HK-2 (cell line): ENCODE measurements around the gene CLRN1.

Experiments
- DNase-seq: peaks from one replicate; pipeline ENCODE4 v3.0.0-alpha.2; 2018; ENCODE audit not compliant: unreplicated experiment

CLRN1 gene

DNA sequence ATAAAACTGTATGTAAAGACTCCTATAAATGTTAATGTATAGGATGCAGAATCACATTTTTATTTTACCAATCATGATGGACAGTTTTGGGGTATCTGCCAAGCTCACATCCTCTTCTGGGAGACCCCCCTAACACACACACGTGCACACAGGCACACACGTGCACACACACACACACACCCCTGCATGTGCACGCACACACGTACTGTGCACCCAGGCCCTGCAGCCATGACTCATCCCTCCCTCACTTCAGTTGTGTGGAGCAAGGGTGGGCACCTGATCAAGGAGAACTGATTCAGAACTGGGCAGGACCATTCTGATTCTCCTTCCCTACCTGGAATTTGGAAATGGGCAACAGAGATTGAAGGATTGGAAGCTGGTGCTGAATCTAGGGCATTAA is 51.3 kb downstream of the CLRN1 start:
- no peak for DNase-seq

DNA sequence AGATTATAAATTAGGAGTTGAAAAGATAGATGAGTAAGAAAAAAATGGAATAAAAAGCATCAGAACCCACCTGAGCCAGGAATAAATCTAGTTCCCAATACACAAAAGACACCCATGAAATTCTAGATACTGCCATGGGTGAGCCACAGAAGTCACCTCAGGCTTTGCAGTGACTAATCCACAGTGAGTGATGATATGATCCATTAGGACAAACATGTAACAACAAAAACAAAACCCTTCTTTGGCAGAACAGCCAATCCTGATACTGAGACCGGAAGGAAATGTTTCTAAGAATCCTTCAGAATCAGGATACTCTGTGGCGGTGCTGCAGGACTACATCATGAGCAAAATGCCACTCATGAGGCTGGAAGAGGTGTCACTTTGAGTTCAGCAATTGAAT is 52.3 kb downstream of the CLRN1 start:
- no peak for DNase-seq

DNA sequence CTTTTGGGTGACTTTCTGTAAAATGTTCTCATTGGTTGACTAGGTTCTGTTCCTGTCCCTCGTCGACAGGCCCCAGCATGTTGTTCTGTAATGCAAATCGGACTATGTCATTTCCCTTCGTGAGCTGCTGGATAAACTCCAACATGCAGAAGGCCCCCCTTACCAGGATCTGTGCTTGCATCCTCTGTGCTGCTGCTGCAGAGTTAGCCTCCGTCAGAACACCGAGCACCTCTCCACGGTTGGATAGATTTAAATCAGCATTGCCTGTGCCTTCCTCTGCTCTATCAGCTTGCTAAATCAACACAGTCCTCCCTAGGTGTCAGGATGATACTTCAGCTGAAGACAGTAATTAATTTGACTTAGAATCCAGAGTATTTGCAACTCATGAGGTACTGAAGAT is 54.6 kb downstream of the CLRN1 start:
- no peak for DNase-seq

DNA sequence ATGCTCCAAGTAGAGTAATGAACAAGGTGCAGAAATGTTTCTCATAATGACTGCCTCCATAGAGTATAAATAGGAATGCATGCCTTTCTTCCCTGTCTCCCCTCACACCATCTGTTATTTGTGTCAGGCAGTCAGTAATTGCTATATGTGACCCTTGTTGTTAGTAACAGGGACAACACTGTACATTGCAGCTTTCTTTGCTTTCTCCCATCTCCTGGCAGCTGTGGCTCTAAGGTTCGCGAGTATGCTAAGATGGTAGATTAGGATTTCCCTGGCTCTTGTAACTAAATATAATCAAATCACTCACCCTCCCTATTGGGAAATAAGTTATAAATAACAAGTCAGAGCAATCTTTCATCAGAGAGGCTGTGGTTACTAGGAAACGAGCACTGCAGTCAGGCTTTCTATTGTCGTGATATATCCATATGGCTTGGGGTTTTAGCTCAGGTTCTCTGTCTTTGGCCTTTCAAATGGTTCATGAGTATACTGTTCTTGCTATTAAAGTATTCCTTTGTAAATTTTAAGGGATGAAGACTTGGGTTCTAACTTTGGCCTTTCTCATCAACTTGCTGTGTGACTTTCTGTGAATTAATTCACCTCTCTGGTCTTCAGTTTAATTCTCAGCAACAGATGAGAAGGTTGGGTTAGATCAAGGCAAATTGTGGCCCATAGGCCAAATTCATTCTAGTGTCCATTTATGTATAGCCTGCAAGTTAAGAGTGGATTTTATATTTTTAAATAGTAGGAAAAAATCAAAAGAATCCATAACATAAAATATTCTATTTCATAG is 59.2 kb downstream of the CLRN1 start:
- no peak for DNase-seq

DNA sequence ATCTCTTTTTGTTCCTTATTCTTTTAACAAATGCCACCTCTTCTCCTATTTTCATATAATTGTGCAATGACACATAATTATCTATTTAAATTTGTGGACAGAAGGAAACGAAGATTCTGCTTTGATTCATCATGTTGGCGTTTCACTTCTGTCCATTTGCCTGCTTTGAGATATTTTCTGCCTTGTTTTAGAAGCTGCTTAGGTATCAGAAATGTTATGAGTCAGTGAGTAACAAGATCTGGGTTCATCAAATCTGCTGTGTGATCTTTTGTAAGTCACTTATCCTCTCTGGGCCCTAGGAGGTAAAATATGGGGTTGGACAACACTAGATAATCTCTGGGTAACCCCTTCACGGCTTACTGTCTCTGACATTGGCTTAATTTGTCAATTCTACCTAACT is 60.0 kb downstream of the CLRN1 start:
- DNase-seq, result no peak

DNA sequence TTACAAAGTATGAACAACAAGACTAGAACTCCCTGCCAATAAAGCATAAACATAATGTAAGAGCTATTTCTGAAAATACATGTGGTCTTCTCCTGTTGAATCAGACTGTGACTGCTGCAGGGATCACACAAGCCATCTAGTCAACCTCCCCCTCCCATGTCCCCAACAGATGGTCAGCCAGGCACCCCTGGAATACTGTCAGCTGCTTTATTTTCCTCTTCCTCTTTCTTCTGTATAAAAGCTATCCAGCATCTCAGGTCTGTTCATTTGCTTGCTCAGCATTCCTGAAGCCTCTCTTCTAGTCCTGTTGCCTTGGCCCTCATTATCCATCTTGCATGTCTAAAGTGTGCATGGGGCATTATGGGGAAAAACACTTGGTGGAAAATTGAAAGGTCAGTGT is 60.8 kb downstream of the CLRN1 start:
- no peak for DNase-seq

DNA sequence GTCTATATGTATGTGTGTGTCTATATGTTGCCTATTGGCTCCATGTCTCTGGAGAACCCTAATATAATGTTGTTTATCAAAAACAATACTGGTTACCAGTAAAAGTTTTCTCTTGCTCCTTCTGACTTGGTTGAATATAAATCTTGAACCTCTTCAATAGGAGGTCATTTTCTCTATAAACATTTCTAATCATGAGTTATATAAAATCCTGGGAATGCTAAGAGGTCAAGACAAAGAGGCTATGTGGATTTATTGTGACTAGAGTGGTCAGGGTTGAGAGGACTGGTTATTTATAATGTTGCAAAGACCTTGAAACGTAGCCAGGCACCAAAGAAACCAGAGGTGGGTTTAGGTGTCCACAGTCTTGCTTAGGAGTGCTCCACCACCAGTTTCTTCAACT is 66.1 kb downstream of the CLRN1 start:
- DNase-seq, result no peak

DNA sequence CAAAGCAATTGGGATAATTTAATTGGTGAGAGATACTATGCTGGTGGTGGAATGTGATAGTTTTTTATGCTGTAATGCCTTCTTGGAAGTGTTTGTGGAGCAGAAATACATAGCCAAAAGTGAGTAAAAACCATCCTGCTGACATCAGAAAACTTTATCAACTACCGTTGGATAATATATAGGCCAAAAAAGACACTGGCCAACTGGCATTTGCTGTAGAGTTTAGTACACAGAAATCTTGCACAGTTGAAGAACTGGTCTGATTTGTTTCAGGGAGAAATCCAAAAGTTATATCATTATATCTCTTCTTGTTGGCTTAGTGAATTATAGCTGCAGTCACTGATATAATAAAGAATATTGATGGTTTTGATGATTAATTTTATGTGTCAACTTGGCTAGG is 66.8 kb downstream of the CLRN1 start:
- DNase-seq, result no peak

DNA sequence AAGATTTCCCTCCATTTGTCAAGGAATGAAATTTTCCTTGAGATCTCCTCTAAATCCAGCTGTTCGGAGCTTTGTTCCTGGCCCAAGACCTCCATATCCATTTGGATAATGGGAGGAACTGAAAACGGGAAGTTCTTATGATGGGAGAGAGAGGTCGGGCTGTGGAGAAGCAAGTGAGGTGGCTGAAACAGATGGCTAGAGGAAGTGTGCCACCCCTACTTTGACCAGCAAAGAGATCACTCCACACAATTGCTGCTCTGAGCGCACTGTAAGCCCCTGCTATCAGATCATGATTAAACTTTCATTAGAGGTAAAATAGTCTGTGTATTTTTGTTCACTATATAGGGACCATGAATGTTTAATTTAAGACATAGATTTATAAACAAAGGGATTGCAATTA is 67.2 kb downstream of the CLRN1 start, which contains the start of gene MINDY4B:
TSS of gene MINDY4B (minus strand) at position 101 of the 400 bp plus-strand sequence. CDS start at position 101, 0 bp downstream.
- DNase-seq, result no peak

DNA sequence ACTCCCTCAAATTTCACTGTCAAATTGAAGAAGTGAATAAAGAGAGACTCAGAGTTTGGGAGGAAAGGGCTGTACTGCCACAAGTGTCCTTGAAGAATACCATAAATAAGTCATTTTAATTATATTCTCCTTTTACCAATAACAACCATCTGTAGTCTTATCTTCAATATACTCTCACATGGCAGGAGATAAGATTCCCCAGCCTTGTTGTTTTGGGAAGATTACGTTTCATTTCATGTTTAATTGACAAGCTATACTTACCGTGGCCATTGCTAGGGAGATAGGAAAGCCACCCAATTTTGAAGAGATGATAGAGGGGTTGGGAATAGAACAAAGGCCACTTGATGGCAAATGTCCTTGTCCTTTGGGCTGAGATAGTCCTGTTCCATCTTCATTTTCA is 69.5 kb downstream of the CLRN1 start:
- no peak for DNase-seq

DNA sequence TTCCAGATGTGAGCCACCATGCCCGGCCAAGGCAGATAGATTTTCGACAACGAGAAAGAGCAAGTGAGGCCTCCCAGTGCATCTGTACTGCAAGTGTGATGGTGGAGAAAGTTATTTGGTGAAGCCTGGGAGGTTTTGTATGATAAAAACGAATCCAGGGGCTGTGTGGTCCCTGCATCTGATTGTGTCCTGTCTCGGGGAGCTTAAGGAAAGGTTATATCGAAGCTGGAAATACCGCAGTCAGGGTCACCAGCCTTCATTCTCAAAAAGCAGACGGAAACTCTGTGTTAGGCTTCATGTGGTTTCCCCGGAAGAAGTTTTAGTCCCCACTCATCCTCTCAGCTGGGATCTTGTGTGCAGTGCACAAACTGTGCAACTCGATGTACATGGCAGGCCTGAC is 70.7 kb downstream of the CLRN1 start:
- DNase-seq, result no peak

DNA sequence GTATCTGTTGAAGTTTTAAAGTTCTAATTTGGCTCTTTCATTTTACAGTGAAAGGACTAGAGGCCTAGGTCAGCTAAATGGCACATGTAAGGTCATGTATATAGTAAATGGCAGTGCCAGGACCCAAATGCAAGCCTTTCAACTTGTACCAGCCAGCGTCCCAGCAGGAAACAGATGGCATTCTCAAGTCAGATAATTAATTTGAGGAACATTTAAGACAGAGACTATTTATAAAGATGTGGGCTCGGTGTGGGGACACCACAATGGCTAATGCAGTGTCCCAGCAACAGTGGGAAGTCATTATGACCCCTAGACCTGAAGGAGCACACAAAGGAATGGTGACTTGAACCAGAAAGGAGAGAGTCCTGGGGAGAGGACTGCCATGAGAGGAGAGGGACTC is 73.4 kb downstream of the CLRN1 start:
- DNase-seq, result no peak

DNA sequence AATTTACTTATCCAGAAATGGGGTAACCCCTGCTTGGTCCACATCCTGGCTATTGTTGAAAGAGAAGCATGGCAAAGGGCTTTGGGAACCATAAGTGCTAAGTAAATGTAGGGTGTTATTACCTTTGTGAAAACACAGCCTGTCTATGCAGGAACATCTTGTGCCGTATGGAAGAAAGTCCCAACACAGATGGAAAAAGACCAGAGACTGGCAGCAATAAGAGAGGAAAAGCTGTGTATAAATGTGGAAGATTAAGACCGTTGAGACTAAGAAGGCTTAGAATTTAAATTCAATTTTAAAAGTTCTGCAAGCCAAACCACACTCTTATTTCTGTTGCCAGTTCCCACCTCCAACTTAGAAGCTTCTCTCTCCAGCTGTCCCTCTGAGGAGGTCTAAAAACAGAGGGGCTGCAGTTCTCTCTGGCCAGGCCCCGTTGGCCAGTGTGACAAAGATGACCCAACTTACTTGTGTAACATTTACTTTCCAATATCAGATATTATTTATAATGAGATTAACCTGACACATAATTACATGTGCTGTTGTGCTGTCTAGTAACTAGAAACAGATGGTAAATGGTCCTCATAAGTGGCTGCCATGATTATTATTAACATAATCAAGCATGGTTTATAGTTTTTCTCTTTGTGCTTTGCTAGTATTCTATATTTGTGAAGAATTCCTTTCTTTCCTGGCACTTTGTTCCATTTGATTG is 74.3 kb downstream of the CLRN1 start:
- no peak for DNase-seq

DNA sequence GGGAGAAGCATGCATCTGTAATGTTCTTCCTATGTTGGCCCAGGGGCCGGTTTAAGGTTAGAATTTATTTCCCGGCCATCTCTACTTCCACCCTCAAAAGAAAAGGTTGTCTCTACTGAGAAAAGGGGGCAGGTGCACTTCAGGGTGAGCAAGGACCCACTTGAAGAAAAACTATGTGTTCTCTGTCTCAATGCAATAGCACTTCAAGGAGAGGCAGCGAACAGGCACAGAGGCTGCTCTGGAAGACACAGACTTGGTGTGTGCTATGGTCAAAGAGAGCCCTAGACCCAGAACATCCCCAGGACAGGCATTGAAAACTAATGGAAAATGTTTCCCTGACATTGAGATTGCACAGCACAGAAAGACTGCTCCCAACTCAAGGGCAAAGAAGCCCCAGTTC is 74.9 kb downstream of the CLRN1 start:
- no peak for DNase-seq

DNA sequence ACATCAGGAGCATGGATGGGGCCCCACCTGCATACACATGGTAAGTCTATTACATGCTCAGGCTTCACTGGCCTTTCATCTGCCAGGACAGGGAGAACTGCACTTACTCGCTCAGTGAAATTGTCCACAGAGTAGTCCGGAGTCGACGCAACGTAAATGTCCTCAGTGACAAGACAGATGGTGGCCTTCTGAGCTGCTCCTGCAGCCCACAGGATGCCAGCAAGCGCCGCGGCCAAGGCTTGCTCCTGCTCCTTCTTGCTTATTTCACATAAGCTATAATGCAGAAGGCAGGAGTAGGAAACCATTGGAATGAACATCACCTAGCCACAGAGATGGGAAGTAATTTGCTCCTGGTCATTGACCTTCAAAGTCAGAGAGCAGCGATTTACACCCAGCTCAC is 81.7 kb downstream of the CLRN1 start:
- DNase-seq, result no peak

DNA sequence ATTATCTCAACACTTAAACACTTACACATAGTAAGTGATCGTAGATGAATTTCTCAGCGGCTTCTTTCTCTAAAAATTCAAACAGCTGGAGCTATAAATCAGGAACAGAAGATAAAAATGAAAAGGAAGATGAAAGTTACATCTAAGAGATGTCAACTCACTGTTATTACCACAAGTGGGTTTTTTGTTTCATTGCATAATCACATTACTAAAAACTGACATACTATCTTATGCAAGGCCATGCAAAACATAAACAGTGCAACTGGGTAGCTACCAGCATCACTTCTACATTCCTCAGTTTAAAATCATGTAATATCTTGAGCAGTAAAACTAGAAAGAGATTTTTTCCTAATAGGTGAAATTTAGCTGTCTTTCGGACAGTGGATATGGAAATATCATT is 82.2 kb downstream of the CLRN1 start:
- DNase-seq, result no peak

DNA sequence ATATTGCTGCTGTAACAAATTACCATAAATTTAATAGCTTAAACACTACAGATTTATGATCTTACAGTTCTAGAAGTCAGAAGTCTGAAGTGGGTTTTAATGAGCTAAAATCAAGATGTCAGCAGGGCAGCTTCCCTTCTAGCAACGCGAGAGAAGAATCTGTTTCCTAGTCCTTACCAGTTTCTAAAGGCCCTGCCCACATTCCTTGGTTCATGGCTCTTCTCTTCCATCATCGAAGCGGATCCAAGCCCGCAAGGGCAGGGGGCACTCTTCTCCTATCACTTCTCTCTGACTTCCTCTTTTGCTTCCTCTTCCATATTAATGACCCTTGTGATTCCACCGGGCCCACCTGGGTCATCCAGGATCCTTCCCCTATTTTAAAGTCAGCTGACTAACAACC is 83.4 kb downstream of the CLRN1 start:
- no peak for DNase-seq

DNA sequence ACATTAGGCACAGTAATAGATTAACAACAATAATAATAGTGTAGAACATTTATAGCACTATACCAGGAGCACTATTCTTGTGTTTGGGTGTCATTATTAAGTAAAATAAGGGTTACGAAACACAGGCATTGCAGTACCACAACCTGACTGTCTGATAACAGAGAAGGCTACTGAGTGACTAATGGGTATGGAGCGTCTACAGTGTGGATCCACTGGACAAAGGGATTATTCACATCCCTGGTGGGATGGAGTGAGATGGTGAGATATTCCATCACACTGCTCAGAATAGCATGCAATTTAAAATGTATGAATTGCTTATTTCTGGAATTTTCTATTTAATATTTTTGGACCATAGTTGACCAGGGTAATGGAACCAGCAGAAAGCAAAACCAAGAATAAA is 85.5 kb downstream of the CLRN1 start:
- DNase-seq, result no peak

DNA sequence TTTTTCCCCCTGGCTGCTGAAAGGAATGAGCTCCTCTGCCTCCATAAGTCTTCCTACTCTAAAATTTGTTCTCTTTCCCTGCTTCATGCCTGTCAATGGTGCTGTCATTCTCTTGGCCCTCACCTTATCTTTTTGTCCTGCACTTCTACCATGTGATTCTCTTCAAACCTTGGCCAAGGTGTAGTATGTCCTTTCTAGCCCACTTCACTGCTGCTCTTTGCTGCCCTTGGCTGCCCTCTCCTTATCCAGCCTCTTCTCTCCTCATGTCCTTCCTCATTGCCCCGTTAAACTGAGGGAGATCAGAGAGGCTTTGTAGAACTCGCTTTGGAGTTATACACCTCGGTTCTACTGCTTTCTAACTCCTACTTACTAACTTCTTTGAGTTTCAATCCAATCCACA is 87.0 kb downstream of the CLRN1 start:
- DNase-seq, result no peak

DNA sequence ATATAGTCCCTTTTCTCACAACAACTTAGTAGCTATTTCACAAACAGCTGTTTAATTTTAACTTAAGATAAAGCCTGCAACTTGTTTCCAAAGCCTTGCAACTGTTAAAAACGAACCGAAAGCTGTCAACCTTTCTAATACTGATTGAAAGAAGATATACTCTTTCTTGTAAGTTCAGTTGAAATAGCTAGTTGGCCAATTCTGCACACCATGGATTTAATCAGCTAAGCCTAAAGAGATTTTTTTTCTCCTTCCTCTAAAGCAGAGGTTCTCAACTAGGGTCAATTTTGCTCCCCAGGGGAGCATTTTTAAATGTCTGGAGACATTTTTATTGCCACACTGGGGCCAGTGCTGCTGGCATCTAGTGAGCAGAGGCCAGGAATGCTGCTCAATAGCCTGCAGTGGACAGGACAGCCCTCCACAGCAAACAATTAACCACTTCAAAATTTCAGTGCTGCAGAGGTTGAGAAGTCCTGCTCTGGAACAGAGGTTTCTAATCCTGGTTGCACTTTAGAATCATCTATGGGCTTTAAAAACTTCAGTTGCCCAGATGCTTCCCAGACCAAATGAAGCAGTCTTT is 93.4 kb downstream of the CLRN1 start:
- no peak for DNase-seq

DNA sequence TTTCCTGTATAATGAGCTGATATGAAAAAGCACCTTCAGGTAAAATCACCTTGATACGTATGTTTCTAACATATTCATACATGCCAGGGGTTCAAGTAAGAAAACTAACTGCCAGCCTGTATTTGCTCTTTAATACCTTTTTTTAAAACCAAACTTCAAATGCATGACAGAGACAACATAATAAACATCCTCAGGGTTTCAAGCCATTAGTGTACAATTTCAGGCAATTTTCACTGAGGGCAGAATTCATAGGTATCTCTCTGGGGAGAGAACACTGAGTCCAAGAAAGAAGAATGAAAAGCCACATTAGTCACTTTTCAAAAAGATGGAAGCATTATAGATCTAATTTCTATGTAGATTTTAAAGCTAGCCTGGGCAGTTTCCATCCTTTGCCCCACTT is 94.2 kb downstream of the CLRN1 start:
- DNase-seq, result no peak

DNA sequence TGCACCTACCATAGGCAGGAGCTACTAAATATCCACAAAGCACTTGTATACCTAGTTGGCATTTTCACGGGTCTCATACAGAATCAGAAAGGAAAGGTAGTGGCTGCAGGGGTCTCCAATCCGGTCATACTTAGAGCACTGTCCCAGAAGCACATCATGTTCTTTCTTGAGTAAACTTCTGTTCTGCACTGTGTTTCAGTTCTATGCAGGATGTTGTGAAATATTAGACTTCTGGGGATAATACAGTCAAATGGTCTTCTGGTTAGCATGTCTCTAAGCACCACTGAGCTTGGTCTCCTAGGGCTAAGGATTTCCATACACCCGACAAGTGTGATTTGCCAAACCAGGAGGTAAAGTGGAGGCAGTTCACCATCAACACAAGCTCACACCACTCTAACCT is 95.2 kb downstream of the CLRN1 start:
- DNase-seq, result no peak

DNA sequence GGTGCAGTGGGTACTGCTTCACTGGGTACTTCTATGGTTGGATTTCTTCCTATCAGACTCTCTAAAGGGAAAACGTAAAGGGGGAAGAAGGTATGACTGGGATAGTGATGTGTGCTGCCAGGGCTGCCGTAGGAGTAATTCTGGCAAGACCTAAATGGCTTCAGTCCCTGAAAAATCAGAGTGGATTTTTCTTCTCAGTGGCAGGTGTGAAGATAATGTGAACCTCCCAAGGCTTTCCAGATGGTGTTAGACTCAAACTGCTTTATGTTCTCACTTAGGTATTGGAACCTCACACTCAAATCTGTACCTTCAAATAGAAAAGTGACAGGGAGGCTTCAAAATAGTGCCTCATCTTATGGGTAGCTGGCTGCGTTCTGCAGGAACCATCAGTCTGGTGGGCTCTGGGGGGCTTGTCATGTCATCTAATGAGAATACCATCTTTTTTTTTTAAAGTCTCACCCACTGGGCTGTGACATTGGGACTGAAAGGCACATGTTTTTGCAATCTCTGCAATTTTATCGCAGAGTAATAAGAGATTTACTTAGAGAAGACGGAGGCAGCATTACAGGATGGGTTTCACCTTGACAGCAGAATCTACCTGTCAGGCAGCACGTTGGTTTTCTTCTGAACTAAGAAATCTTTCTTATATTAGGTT is 95.8 kb downstream of the CLRN1 start:
- DNase-seq, result no peak
